ENCODE measurements around the gene ASIC3.

- TF ChIP-seq, protein P1, sequence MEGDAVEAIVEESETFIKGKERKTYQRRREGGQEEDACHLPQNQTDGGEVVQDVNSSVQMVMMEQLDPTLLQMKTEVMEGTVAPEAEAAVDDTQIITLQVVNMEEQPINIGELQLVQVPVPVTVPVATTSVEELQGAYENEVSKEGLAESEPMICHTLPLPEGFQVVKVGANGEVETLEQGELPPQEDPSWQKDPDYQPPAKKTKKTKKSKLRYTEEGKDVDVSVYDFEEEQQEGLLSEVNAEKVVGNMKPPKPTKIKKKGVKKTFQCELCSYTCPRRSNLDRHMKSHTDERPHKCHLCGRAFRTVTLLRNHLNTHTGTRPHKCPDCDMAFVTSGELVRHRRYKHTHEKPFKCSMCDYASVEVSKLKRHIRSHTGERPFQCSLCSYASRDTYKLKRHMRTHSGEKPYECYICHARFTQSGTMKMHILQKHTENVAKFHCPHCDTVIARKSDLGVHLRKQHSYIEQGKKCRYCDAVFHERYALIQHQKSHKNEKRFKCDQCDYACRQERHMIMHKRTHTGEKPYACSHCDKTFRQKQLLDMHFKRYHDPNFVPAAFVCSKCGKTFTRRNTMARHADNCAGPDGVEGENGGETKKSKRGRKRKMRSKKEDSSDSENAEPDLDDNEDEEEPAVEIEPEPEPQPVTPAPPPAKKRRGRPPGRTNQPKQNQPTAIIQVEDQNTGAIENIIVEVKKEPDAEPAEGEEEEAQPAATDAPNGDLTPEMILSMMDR (IDR thresholded peaks at IDR 0.05) = no peak
- no peak for TF ChIP-seq POLR2A (IDR thresholded peaks at IDR 0.05)
- TF ChIP-seq POLR2AphosphoS5 (IDR thresholded peaks at IDR 0.05) = no peak
Measured at GRCh38 chr7:151091988-151092387, 43.7 kb downstream of the ASIC3 start.

All from transverse colon (tissue), 4 donors.